ENCODE results near the gene ATP10A.

DNA sequence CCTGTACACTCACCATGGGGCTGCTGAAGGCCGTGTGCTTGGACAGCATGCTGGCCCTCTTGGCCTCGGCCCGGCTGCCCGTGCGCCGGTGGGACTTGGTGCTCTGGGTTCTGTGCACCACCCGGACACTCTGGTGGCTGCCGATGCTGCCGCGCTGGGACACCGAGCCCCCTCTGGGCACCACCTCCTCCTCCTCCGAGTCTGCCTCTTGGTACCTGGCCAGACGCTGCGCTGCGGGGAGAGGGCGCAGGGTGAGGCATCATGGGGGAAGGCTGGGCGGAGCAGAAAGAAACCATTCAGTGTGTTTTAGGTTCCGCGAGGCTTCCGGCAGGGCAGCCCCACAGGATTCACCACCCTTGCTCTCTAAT, 145.0 kb downstream of the ATP10A start:
- TF ChIP-seq, protein P1, sequence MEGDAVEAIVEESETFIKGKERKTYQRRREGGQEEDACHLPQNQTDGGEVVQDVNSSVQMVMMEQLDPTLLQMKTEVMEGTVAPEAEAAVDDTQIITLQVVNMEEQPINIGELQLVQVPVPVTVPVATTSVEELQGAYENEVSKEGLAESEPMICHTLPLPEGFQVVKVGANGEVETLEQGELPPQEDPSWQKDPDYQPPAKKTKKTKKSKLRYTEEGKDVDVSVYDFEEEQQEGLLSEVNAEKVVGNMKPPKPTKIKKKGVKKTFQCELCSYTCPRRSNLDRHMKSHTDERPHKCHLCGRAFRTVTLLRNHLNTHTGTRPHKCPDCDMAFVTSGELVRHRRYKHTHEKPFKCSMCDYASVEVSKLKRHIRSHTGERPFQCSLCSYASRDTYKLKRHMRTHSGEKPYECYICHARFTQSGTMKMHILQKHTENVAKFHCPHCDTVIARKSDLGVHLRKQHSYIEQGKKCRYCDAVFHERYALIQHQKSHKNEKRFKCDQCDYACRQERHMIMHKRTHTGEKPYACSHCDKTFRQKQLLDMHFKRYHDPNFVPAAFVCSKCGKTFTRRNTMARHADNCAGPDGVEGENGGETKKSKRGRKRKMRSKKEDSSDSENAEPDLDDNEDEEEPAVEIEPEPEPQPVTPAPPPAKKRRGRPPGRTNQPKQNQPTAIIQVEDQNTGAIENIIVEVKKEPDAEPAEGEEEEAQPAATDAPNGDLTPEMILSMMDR (IDR thresholded peaks at IDR 0.05): no peak
- no peak for TF ChIP-seq POLR2A (IDR thresholded peaks at IDR 0.05)
- no peak for TF ChIP-seq EP300 (IDR thresholded peaks at IDR 0.05)

Data from ovary (tissue), 3 donors.